Tibial artery (tissue), 4 donors: ENCODE data around the gene TLR2.

ENCODE experiments used
- DNase-seq, 2 donors: peaks; one replicate each; pipeline ENCODE4 v3.0.0-alpha.2; 2019
- H3K27ac ChIP-seq, 2 donors: fragments of 200-600 bp; sonication (generic) in 1 of 2; 1 replicate in 1 of 2; 2 replicates in 1 of 2; pipeline ENCODE4 v1.5.1; 2018 to 2019; ENCODE audit warnings: mild to moderate bottlenecking in 1 of 2
- H3K27me3 ChIP-seq, 2 donors: fragments of 200-600 bp; sonication (generic) in 1 of 2; one replicate each; pipeline versions ENCODE4 v1.5.1 to v1.6.0; 2016 to 2019
- H3K36me3 ChIP-seq, 3 donors: fragments of 200-600 bp; sonication (generic) in 2 of 3; one replicate each; pipeline ENCODE4 v1.5.1; 2016 to 2019; ENCODE audit warnings: mild to moderate bottlenecking in 2 of 3
- H3K4me1 ChIP-seq, 4 donors: fragments of 200-600 bp; sonication (generic) in 2 of 4; 1 replicate in 3 of 4; 2 replicates in 1 of 4; pipeline ENCODE4 v1.5.1; 2016 to 2019
- H3K4me3 ChIP-seq, 2 donors: fragments of 200-600 bp; sonication (generic) in 1 of 2; 1 replicate in 1 of 2; 2 replicates in 1 of 2; pipeline ENCODE4 v1.5.1; 2018 to 2019; ENCODE audit warnings: mild to moderate bottlenecking in 2 of 2
- H3K9me3 ChIP-seq, 3 donors: fragments of 200-600 bp; sonication (generic) in 1 of 3; one replicate each; pipeline ENCODE4 v1.5.1; 2016 to 2019
- intact Hi-C: fragments of 100-400 bp; cut with DNase I; formaldehyde crosslinking; loops from one replicate; pipeline ENCODE4 v1.15.0; 2023; ENCODE audit warnings: low total_unique reads
- TF ChIP-seq, protein P1 (sequence below), 2 experiments: fragments of 200-600 bp in 1 of 2; fragments of 450-650 bp in 1 of 2; IDR thresholded peaks; one replicate each; pipeline ENCODE4 v1.5.1; 2017 to 2019; ENCODE audit warnings: antibody characterized with exemption in 2 of 2, mild to moderate bottlenecking in 1 of 2, moderate library complexity in 1 of 2

TLR2 gene

DNA sequence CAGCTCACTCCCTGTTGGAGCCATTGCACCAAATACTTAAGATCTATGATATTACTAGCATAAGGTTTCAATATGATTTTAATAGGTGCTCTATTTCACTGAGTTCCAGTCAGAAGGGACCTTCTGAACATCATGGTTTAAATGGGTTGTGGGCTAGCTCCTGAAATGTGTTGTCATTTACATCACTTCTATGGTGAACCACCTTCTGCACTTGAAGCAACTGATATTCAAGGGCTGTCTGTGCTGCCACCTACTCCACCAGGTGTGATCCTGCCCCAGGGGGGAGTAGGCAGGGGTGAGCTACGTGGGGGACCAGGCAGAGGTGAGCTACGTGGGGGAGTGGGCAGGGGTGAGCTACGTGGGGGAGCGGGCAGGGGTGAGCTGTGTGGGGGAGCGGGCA lies 40.5 kb downstream of the TLR2 start:
- TF ChIP-seq, protein P1, sequence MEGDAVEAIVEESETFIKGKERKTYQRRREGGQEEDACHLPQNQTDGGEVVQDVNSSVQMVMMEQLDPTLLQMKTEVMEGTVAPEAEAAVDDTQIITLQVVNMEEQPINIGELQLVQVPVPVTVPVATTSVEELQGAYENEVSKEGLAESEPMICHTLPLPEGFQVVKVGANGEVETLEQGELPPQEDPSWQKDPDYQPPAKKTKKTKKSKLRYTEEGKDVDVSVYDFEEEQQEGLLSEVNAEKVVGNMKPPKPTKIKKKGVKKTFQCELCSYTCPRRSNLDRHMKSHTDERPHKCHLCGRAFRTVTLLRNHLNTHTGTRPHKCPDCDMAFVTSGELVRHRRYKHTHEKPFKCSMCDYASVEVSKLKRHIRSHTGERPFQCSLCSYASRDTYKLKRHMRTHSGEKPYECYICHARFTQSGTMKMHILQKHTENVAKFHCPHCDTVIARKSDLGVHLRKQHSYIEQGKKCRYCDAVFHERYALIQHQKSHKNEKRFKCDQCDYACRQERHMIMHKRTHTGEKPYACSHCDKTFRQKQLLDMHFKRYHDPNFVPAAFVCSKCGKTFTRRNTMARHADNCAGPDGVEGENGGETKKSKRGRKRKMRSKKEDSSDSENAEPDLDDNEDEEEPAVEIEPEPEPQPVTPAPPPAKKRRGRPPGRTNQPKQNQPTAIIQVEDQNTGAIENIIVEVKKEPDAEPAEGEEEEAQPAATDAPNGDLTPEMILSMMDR (IDR thresholded peaks at IDR 0.05) = no peak
- intact Hi-C loops = no loop called here

DNA sequence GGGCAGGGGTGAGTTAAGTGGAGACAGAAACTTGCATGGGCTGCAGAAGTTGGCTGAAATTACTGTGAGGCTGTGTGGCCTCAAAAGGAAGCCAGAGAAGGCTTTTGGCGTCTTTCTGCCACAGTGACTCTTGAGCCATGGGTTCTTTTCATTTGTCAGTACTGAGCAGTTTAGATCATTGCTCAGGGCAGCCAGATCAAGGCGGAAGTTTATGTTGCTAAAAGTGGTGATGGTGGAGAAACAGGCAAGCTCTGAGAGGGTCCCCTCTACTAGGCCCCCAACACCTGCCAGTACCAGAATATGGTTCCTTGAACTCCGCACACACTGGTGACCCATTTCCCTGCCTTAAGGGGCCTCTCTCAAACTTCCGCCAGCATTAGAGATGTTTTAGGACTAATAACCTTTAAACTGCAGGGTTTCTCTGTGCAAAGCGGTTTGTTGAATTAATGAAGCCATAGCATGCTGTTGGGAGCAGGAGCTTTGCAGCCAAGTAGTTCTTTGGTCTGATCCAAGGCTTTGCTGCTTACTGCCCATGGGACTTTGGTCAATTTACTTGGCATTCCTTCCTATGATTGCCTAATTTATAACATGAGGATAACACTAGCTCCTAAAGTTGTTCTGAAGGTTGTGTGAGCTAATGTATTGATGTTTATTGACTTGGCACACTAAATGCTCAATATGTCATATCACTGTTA lies 41.2 kb downstream of the TLR2 start:
- Histone ChIP-seq H3K36me3 (no peaks in the 10 kb centered on the region), H3K4me3 (no peak overlapping the region), H3K9me3 (no peaks in the 10 kb centered on the region), H3K27ac (no peak overlapping the region), H3K4me1 (no peaks in the 10 kb centered on the region), H3K27me3 (no peaks in the 10 kb centered on the region)
- TF ChIP-seq, protein P1 (IDR thresholded peaks at IDR 0.05) = no peak
- peak in 1 of 2 donors; percentile 25 for DNase-seq
- intact Hi-C loops = no loop called here

More for the DNA sequence above, 40.5 kb downstream of the TLR2 start:
- no peak for DNase-seq
- no peak overlapping the region for H3K27ac ChIP-seq
- no peak overlapping the region for H3K4me3 ChIP-seq
- H3K36me3 ChIP-seq = no peaks in the 10 kb centered on the region
- H3K4me1 ChIP-seq = no peaks in the 10 kb centered on the region
- no peaks in the 10 kb centered on the region for H3K27me3 ChIP-seq
- H3K9me3 ChIP-seq = no peaks in the 10 kb centered on the region

DNA sequence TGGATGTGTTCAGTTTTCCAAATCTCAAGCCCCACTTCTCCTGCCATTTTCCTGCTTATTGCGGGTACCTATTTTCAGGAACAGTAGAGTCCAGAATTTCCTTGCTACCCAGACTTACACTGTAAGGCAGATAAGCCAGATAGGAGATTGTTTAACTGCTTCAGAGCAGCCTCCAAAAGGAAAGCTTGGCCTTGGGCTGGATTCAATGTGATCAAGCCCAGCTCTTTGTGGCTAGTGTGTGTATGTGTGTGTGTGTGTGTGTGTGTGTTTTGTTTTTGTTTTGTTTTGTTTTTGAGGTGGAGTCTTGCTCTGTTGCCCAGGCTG lies 41.7 kb downstream of the TLR2 start:
- no peaks in the 10 kb centered on the region for H3K36me3 ChIP-seq
- no peaks in the 10 kb centered on the region for H3K4me1 ChIP-seq
- H3K9me3 ChIP-seq = no peaks in the 10 kb centered on the region
- no peak overlapping the region for H3K27ac ChIP-seq
- intact Hi-C loops = no loop called here
- H3K27me3 ChIP-seq = no peaks in the 10 kb centered on the region
- H3K4me3 ChIP-seq = no peak overlapping the region
- no peak for DNase-seq
- TF ChIP-seq, protein P1 (IDR thresholded peaks at IDR 0.05) = no peak

DNA sequence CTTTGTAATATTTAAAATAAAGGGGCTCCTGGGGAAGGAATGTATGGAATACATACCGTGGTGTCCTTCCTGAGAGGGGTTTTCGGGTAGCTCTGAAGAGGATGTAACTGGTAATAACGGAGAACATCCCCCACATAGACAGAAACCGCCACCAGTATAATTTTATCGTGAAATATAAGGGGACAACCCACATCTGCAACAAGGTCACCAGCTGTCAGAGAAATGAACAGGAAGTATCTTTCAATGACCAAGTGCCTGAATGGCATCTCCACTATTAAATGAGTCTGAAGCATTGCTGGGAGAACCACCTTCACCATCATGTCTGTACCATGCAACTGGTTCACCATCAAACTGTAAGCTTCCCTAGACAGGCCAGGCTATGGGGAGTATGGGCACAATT lies 44.1 kb downstream of the TLR2 start:
- Histone ChIP-seq H3K4me3 (no peak overlapping the region), H3K27me3 (no peaks in the 10 kb centered on the region), H3K9me3 (no peaks in the 10 kb centered on the region), H3K36me3 (no peaks in the 10 kb centered on the region), H3K4me1 (no peaks in the 10 kb centered on the region), H3K27ac (no peak overlapping the region)
- DNase-seq = no peak
- intact Hi-C loops = no loop called here
- TF ChIP-seq, protein P1 (IDR thresholded peaks at IDR 0.05) = no peak

DNA sequence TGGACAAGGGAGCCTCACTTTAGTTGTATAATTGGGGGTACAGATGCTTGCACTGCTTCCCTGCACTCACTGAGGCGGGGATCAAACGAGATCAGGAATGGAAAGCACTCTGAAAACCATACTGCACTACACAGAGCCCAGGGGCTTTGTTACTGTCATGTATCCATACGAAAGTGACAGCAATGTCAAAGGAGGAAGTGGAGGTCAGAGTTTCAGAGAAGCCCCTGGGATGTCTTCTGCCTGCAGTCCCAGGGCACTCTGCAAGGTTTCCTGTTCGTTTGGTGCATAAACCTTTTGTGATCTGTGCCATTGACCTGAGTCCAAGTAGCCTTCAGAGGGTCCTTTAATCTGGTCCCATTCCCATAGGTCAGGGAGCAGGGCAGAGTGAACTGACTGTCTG lies 44.6 kb downstream of the TLR2 start:
- no peaks in the 10 kb centered on the region for H3K4me1 ChIP-seq
- H3K27me3 ChIP-seq = no peaks in the 10 kb centered on the region
- DNase-seq = no peak
- TF ChIP-seq, protein P1 (IDR thresholded peaks at IDR 0.05) = no peak
- intact Hi-C loops = no loop called here
- no peak overlapping the region for H3K27ac ChIP-seq
- H3K4me3 ChIP-seq = no peak overlapping the region
- H3K36me3 ChIP-seq = no peaks in the 10 kb centered on the region
- no peaks in the 10 kb centered on the region for H3K9me3 ChIP-seq

DNA sequence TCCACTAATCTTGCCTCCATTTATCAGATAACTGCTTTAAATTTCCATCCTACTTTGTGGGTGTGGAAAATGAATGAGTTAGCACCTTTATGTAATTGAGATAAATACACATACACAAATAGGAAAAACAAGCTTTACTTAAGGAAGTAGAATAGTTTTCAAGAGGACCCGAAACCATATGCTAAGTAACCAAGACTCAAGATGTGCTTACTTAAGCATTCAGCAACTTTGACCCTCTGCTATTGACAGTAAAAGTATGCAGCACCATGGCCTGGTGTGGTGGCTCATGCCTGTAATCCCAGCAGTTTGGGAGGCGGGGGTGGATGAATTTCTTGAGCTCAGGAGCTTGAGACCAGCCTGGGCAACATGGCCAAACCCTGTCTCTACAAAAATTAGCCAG lies 45.8 kb downstream of the TLR2 start:
- Histone ChIP-seq H3K27me3 (no peaks in the 10 kb centered on the region), H3K9me3 (no peaks in the 10 kb centered on the region), H3K36me3 (no peaks in the 10 kb centered on the region), H3K27ac (no peak overlapping the region), H3K4me3 (no peak overlapping the region), H3K4me1 (no peaks in the 10 kb centered on the region)
- TF ChIP-seq, protein P1 (IDR thresholded peaks at IDR 0.05) = no peak
- intact Hi-C loops = no loop called here
- DNase-seq = no peak
